SK-N-MC (cell line): ENCODE results near the gene HNRNPR.

Experiments
- EZH2 ChIP-seq: fragments of 200-600 bp; sonication (generic); IDR thresholded peaks from one replicate; pipeline ENCODE4 v1.6.1; 2017; ENCODE audit warnings: antibody characterized with exemption
- FOXP2 ChIP-seq: optimal IDR thresholded peaks from 2 replicates; pipeline ENCODE3; 2011; ENCODE audit warnings: mild to moderate bottlenecking, moderate library complexity; ENCODE audit not compliant: insufficient read depth; ENCODE audit errors: extremely low read length, control extremely low read depth
- POLR2AphosphoS5 ChIP-seq: IDR thresholded peaks from 2 replicates; pipeline ENCODE4 v1.6.1; 2012; ENCODE audit warnings: mild to moderate bottlenecking, low read depth, low read length, borderline replicate concordance

- no peak for TF ChIP-seq POLR2AphosphoS5
- no peak for TF ChIP-seq EZH2
- TF ChIP-seq FOXP2: no peak
These were observed 67.6 kb downstream of the HNRNPR start for GRCh38 chr1:23276531-23276930.
